ENCODE results near the gene SLC25A13.

Gene SLC25A13

GRCh38 chr7:96104984-96105383 is 216.9 kb downstream of the SLC25A13 start:
- DNase-seq, result no peak
- no peaks in the 10 kb centered on the region for H3K36me3 Mint-ChIP-seq (ENCODE audit: low read depth)
- no peaks in the 10 kb centered on the region for H3K4me1 Mint-ChIP-seq
- TF ChIP-seq CTCF (IDR thresholded peaks at IDR 0.05), result no peak
- H3K27ac Mint-ChIP-seq, result no peak overlapping the region
- peaks cover 3% of the 10 kb centered on the region for H3K27me3 Mint-ChIP-seq (ENCODE audit: low read depth, poor library complexity)
- H3K4me3 Mint-ChIP-seq, result no peak overlapping the region
- no peaks in the 10 kb centered on the region for H3K9me3 Mint-ChIP-seq

GRCh38 chr7:96102096-96102811 is 219.6 kb downstream of the SLC25A13 start:
- H3K4me3 Mint-ChIP-seq, result no peak overlapping the region
- H3K36me3 Mint-ChIP-seq (ENCODE audit: low read depth), result no peaks in the 10 kb centered on the region
- H3K27ac Mint-ChIP-seq, result no peak overlapping the region
- no peak for TF ChIP-seq CTCF (IDR thresholded peaks at IDR 0.05)
- H3K4me1 Mint-ChIP-seq, result no peaks in the 10 kb centered on the region
- no peak for DNase-seq
- peaks cover 3% of the 10 kb centered on the region for H3K27me3 Mint-ChIP-seq (ENCODE audit: low read depth, poor library complexity)
- H3K9me3 Mint-ChIP-seq, result no peaks in the 10 kb centered on the region

- Mint-ChIP-seq H3K4me1 (no peaks in the 10 kb centered on the region), H3K9me3 (no peaks in the 10 kb centered on the region), H3K36me3 (ENCODE audit: low read depth) (no peaks in the 10 kb centered on the region), H3K4me3 (no peak overlapping the region), H3K27ac (no peak overlapping the region), H3K27me3 (ENCODE audit: low read depth, poor library complexity) (peaks cover 3% of the 10 kb centered on the region)
- DNase-seq, result no peak
- TF ChIP-seq CTCF (IDR thresholded peaks at IDR 0.05), result no peak
Measured at GRCh38 chr7:96100737-96101136, 221.2 kb downstream of the SLC25A13 start.

- Mint-ChIP-seq H3K9me3 (no peaks in the 10 kb centered on the region), H3K4me1 (no peaks in the 10 kb centered on the region), H3K27ac (no peak overlapping the region), H3K36me3 (ENCODE audit: low read depth) (no peaks in the 10 kb centered on the region), H3K4me3 (no peak overlapping the region), H3K27me3 (ENCODE audit: low read depth, poor library complexity) (peaks cover 3% of the 10 kb centered on the region)
- DNase-seq, result no peak
- no peak for TF ChIP-seq CTCF (IDR thresholded peaks at IDR 0.05)
Measured at GRCh38 chr7:96097835-96098234, 224.1 kb downstream of the SLC25A13 start.

- no peaks in the 10 kb centered on the region for H3K4me1 Mint-ChIP-seq
- H3K9me3 Mint-ChIP-seq, result no peaks in the 10 kb centered on the region
- DNase-seq, result no peak
- TF ChIP-seq CTCF (IDR thresholded peaks at IDR 0.05), result no peak
- H3K4me3 Mint-ChIP-seq, result no peak overlapping the region
- no peaks in the 10 kb centered on the region for H3K27me3 Mint-ChIP-seq (ENCODE audit: low read depth, poor library complexity)
- H3K36me3 Mint-ChIP-seq (ENCODE audit: low read depth), result no peaks in the 10 kb centered on the region
- no peak overlapping the region for H3K27ac Mint-ChIP-seq
Measured at GRCh38 chr7:96093435-96093834, 228.5 kb downstream of the SLC25A13 start.

GRCh38 chr7:96090756-96091155 is 231.1 kb downstream of the SLC25A13 start:
- Mint-ChIP-seq H3K4me3 (no peak overlapping the region), H3K9me3 (no peaks in the 10 kb centered on the region), H3K27ac (no peak overlapping the region), H3K27me3 (ENCODE audit: low read depth, poor library complexity) (no peaks in the 10 kb centered on the region), H3K4me1 (no peaks in the 10 kb centered on the region), H3K36me3 (ENCODE audit: low read depth) (no peaks in the 10 kb centered on the region)
- TF ChIP-seq CTCF (IDR thresholded peaks at IDR 0.05), result no peak
- no peak for DNase-seq

Data from nephron progenitor cell (in vitro differentiated cells).